ENCODE results near the gene ZNF518B. TPM values are rescaled to one million over a fixed set of nuclear protein-coding genes. Genes with fewer than 3 reads are reported as not detected.

ZNF518B gene
- total and polyA plus RNA-seq, 2 donors (not counting 1 experiment from before 2014, with no cell fraction given) = 12.4 to 20.0 TPM

DNA sequence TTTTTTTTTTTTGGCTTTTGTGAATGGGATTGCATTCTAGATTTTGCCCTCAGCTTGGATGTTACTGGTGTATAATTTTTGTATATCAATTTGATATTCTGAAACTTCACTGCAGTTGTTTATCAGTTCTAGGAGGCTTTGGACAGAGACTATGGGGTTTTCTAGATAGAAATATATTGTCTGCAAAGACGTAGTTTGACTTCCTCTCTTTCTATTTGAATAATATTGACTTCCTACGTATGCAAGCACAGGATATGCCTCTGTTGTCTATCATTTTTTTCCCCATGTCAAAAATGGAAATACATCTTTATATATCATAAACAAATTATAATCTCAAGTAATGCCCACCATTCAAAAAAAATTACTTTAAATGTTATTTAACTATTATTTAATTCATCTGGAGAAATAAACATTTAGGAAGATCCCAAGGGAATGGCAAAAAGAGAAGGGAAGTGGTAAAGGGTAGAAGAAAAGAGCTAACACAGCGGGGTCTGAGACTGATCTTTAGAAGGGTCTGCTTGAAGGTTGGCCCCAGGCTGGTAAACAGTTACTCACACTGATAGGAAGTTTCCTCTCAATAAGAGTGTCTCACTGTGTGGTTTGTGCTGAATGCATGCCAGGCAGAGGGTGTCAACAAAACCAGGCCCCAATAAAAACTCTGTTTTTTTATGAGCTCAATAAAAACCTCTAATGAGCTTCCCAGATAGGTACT lies 35.7 kb downstream of the ZNF518B start:
- TF ChIP-seq EZH2 (IDR thresholded peaks at IDR 0.05; ENCODE audit: low read length, missing control alignments) = no peak
- TF ChIP-seq, protein P1, sequence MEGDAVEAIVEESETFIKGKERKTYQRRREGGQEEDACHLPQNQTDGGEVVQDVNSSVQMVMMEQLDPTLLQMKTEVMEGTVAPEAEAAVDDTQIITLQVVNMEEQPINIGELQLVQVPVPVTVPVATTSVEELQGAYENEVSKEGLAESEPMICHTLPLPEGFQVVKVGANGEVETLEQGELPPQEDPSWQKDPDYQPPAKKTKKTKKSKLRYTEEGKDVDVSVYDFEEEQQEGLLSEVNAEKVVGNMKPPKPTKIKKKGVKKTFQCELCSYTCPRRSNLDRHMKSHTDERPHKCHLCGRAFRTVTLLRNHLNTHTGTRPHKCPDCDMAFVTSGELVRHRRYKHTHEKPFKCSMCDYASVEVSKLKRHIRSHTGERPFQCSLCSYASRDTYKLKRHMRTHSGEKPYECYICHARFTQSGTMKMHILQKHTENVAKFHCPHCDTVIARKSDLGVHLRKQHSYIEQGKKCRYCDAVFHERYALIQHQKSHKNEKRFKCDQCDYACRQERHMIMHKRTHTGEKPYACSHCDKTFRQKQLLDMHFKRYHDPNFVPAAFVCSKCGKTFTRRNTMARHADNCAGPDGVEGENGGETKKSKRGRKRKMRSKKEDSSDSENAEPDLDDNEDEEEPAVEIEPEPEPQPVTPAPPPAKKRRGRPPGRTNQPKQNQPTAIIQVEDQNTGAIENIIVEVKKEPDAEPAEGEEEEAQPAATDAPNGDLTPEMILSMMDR (conservative IDR thresholded peaks at IDR 0.05 in 1 of 2, IDR thresholded peaks at IDR 0.05 in 1 of 2; ENCODE audit: low read depth in 1 of 2, low read length in 2 of 2) = no peak
- Histone ChIP-seq H3K79me2 (ENCODE audit: control insufficient read depth, insufficient read depth, low read length) (no peaks in the 10 kb centered on the region), H3K4me1 (ENCODE audit: control insufficient read depth, extremely low read depth, insufficient read depth, low read length) (no peaks in the 10 kb centered on the region), H3K27me3 (ENCODE audit: control insufficient read depth, insufficient read depth, low read length) (no peaks in the 10 kb centered on the region), H3K27ac (ENCODE audit: insufficient read depth, low read length) (no peak overlapping the region), H3K4me3 (replicated peaks in 1 of 4; ENCODE audit: control extremely low read depth in 1 of 4, insufficient read depth in 1 of 4, low read depth in 3 of 4, low read length in 4 of 4) (no peak overlapping the region), H3K9ac (ENCODE audit: insufficient read depth, low read length) (no peak overlapping the region), H3K4me2 (ENCODE audit: extremely low read depth, insufficient read depth, low read length) (no peak overlapping the region), H4K20me1 (ENCODE audit: control insufficient read depth, extremely low read depth, insufficient read depth, low read length) (no peaks in the 10 kb centered on the region), H2AFZ (ENCODE audit: low read length) (no peak overlapping the region), H3K9me3 (ENCODE audit: control insufficient read depth, insufficient read depth, low read depth, low read length) (no peaks in the 10 kb centered on the region), H3K36me3 (ENCODE audit: control insufficient read depth, insufficient read depth, low read length) (no peaks in the 10 kb centered on the region)
- no peak for DNase-seq (ENCODE audit: low read depth in 2 of 2)

DNA sequence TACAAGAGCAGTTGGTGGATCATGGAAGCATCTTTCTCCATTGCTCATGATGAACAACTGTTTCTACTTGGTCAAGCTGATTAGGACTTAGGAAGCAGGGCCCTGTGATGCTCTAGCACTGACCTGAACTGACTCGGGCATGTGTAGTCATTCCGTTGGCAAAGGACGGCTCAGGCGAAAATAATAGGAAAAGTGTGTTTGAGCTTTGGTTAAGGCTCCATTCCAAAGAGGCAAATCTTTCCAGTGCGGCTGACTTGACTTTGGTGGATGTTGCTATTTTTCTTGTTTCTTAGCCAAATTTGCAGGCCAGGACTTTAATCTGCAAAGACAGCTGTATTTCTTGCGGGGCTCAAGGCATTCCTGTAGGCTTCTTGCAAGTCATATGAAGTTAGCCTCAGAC lies 39.5 kb downstream of the ZNF518B start:
- Histone ChIP-seq H3K27ac (ENCODE audit: insufficient read depth, low read length) (no peak overlapping the region), H3K9ac (ENCODE audit: insufficient read depth, low read length) (no peak overlapping the region), H3K4me1 (ENCODE audit: control insufficient read depth, extremely low read depth, insufficient read depth, low read length) (no peaks in the 10 kb centered on the region), H3K4me3 (replicated peaks in 1 of 4; ENCODE audit: control extremely low read depth in 1 of 4, insufficient read depth in 1 of 4, low read depth in 3 of 4, low read length in 4 of 4) (no peak overlapping the region), H3K36me3 (ENCODE audit: control insufficient read depth, insufficient read depth, low read length) (no peaks in the 10 kb centered on the region), H3K79me2 (ENCODE audit: control insufficient read depth, insufficient read depth, low read length) (no peaks in the 10 kb centered on the region), H3K27me3 (ENCODE audit: control insufficient read depth, insufficient read depth, low read length) (no peaks in the 10 kb centered on the region), H3K9me3 (ENCODE audit: control insufficient read depth, insufficient read depth, low read depth, low read length) (no peaks in the 10 kb centered on the region), H3K4me2 (ENCODE audit: extremely low read depth, insufficient read depth, low read length) (no peak overlapping the region), H4K20me1 (ENCODE audit: control insufficient read depth, extremely low read depth, insufficient read depth, low read length) (no peaks in the 10 kb centered on the region), H2AFZ (ENCODE audit: low read length) (no peak overlapping the region)
- TF ChIP-seq, protein P1 (conservative IDR thresholded peaks at IDR 0.05 in 1 of 2, IDR thresholded peaks at IDR 0.05 in 1 of 2; ENCODE audit: low read depth in 1 of 2, low read length in 2 of 2) = no peak
- TF ChIP-seq EZH2 (IDR thresholded peaks at IDR 0.05; ENCODE audit: low read length, missing control alignments) = no peak
- DNase-seq (ENCODE audit: low read depth in 2 of 2) = peak in 1 of 2 donors; percentile 5

DNA sequence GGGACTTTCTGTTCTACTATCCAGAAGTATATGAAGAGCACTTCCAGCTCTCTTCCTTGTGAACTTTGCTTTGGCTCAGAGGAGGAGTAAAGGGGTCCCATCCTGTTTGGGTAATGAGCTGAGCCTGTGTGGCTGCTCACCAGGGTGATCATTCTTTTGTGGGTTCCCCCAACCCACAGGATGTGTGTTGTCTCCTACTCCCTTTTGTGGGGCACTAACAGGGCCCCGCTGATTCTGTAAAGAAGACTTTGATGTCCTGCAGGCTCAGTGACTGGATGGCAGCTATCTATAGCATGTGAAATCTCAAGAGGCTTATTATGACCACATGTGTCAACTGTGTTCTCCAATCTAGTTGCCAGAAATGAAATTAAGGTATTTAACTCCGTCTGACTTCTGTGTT lies 40.8 kb downstream of the ZNF518B start:
- TF ChIP-seq EZH2 (IDR thresholded peaks at IDR 0.05; ENCODE audit: low read length, missing control alignments) = no peak
- TF ChIP-seq, protein P1 (conservative IDR thresholded peaks at IDR 0.05 in 1 of 2, IDR thresholded peaks at IDR 0.05 in 1 of 2; ENCODE audit: low read depth in 1 of 2, low read length in 2 of 2) = no peak
- Histone ChIP-seq H2AFZ (ENCODE audit: low read length) (no peak overlapping the region), H3K4me2 (ENCODE audit: extremely low read depth, insufficient read depth, low read length) (no peak overlapping the region), H3K4me1 (ENCODE audit: control insufficient read depth, extremely low read depth, insufficient read depth, low read length) (no peaks in the 10 kb centered on the region), H3K27ac (ENCODE audit: insufficient read depth, low read length) (no peak overlapping the region), H4K20me1 (ENCODE audit: control insufficient read depth, extremely low read depth, insufficient read depth, low read length) (no peaks in the 10 kb centered on the region), H3K9me3 (ENCODE audit: control insufficient read depth, insufficient read depth, low read depth, low read length) (no peaks in the 10 kb centered on the region), H3K36me3 (ENCODE audit: control insufficient read depth, insufficient read depth, low read length) (no peaks in the 10 kb centered on the region), H3K4me3 (replicated peaks in 1 of 4; ENCODE audit: control extremely low read depth in 1 of 4, insufficient read depth in 1 of 4, low read depth in 3 of 4, low read length in 4 of 4) (no peak overlapping the region), H3K79me2 (ENCODE audit: control insufficient read depth, insufficient read depth, low read length) (no peaks in the 10 kb centered on the region), H3K9ac (ENCODE audit: insufficient read depth, low read length) (no peak overlapping the region), H3K27me3 (ENCODE audit: control insufficient read depth, insufficient read depth, low read length) (no peaks in the 10 kb centered on the region)
- no peak for DNase-seq (ENCODE audit: low read depth in 2 of 2)

Data from fibroblast of lung (primary cell).